K562 (cell line): ENCODE data around the gene LCP2. TPM values are rescaled to one million over a fixed set of nuclear protein-coding genes. Genes with fewer than 3 reads are reported as not detected.
A peak's percentile ranks its signal among the peaks of the same experiment; 100 is the strongest.

Experiments used
- ATAC-seq: fragments of 200-7000 bp; cut with Tn5 transposase; 3 replicates; pipeline ENCODE4 v1.9.1; 2020; ENCODE audit warnings: moderate library complexity
- BruUV-seq: library from RNA; stranded (reverse); fragments of 400-500 nt; replicated peaks from 2 replicates; lab custom pipeline; 2021; lab: Mats Ljungman, UMichigan
- CTCF ChIA-PET: fragments of 300-600 bp; formaldehyde crosslinking; extraction: SDS; loops from one replicate; lab custom pipeline; 2021; ENCODE audit warnings: low intra/inter-chr PET ratio; lab: Yijun Ruan, JAX
- POLR2A ChIA-PET: fragments of 300-600, 350-650 bp; sonication (Branson Sonifier 250); formaldehyde crosslinking; extraction: SDS; loops from one replicate; lab custom pipeline; 2021; ENCODE audit warnings: antibody characterized with exemption, inconsistent platforms; lab: Yijun Ruan, JAX
- DNase-seq, 4 experiments: peaks; one replicate each; pipeline versions ENCODE4 v3.0.0 to v3.0.0-alpha.2; 2011 to 2018; ENCODE audit warnings: low spot score in 3 of 4, mixed read lengths in 3 of 4; ENCODE audit errors: extremely low read depth in 1 of 4
- FAIRE-seq: peaks from 2 replicates; lab custom pipeline; 2011; peaks lifted over from hg19 to GRCh38; lab: Jason Lieb, UNC
- H2AFZ ChIP-seq: 2 replicates; pipeline ENCODE4 v1.6.0; 2011; ENCODE audit warnings: low read depth, low read length, control low read depth, inconsistent platforms
- H3K27ac ChIP-seq: fragments of 200-600 bp; 3 replicates; pipeline ENCODE4 v1.8.0; 2011; ENCODE audit warnings: low read depth, mild to moderate bottlenecking, control low read depth, inconsistent platforms, low read length, moderate library complexity, mixed read lengths; ENCODE audit errors: extremely low read depth
- H3K27me3 ChIP-seq, 2 experiments: fragments of 300-600 bp in 1 of 2; 2 replicates in 1 of 2; 3 replicates in 1 of 2; pipeline versions ENCODE4 v1.6.0 to v1.8.0; 2011; ENCODE audit warnings: inconsistent platforms in 2 of 2, low read length in 2 of 2, mild to moderate bottlenecking in 1 of 2, mixed read lengths in 1 of 2, moderate library complexity in 1 of 2; ENCODE audit not compliant: control insufficient read depth in 2 of 2, insufficient read depth in 2 of 2
- H3K36me3 ChIP-seq: fragments of 300-600 bp; 3 replicates; pipeline ENCODE4 v1.8.0; 2011; ENCODE audit warnings: mild to moderate bottlenecking, low read length, inconsistent platforms; ENCODE audit not compliant: control insufficient read depth, insufficient read depth
- H3K4me1 ChIP-seq, 2 experiments: fragments of 200-600 bp in 1 of 2; replicated peaks in 1 of 2; 2 replicates in 1 of 2; 3 replicates in 1 of 2; pipeline versions ENCODE4 v1.5.1 to v1.8.0; 2011; ENCODE audit warnings: inconsistent platforms in 2 of 2, low read length in 2 of 2, mild to moderate bottlenecking in 1 of 2, mixed read lengths in 1 of 2, moderate library complexity in 1 of 2; ENCODE audit not compliant: control insufficient read depth in 2 of 2, insufficient read depth in 2 of 2
- H3K4me2 ChIP-seq: 2 replicates; pipeline ENCODE4 v1.6.1; 2011; ENCODE audit warnings: low read length, control low read depth, inconsistent platforms, mixed read lengths; ENCODE audit not compliant: insufficient read depth
- H3K4me3 ChIP-seq: fragments of 200-600 bp; sonication (generic), shearing (Covaris generic); 2 replicates; pipeline ENCODE4 v1.5.1; 2016; ENCODE audit warnings: control low read depth, inconsistent platforms
- H3K79me2 ChIP-seq: fragments of 200-600 bp; 3 replicates; pipeline ENCODE4 v1.8.0; 2011; ENCODE audit warnings: low read length, inconsistent platforms; ENCODE audit not compliant: control insufficient read depth, insufficient read depth
- H3K9ac ChIP-seq, 2 experiments: 2 replicates each; pipeline versions ENCODE4 v1.6.0 to v1.6.1; 2011; ENCODE audit warnings: low read depth in 2 of 2, low read length in 2 of 2, control low read depth in 1 of 2, inconsistent platforms in 1 of 2, mild to moderate bottlenecking in 1 of 2, mixed read lengths in 1 of 2; ENCODE audit not compliant: insufficient read depth in 1 of 2
- H3K9me1 ChIP-seq: one replicate; pipeline ENCODE4 v1.6.0; 2011; ENCODE audit warnings: inconsistent platforms, mild to moderate bottlenecking, low read length, moderate library complexity; ENCODE audit not compliant: control insufficient read depth, insufficient read depth
- H3K9me3 ChIP-seq: replicated peaks from 2 replicates; pipeline ENCODE4 v1.5.1; 2011; ENCODE audit warnings: low read depth, low read length, inconsistent platforms; ENCODE audit not compliant: control insufficient read depth, insufficient read depth
- H4K20me1 ChIP-seq: replicated peaks from 2 replicates; pipeline ENCODE4 v1.6.1; 2011; ENCODE audit warnings: low read length, inconsistent platforms, mixed read lengths; ENCODE audit not compliant: control insufficient read depth, insufficient read depth
- ADNP ChIP-seq: fragments of 200-800 bp; sonication (Bioruptor generic); IDR thresholded peaks from 2 replicates; pipeline ENCODE4 v1.6.1; 2016; ENCODE audit warnings: missing genetic modification characterization, missing compliant biosample characterization
- CBX2 ChIP-seq: fragments of 200-600 bp; sonication (generic); IDR thresholded peaks from one replicate; pipeline ENCODE4 v1.6.1; 2012; ENCODE audit warnings: mild to moderate bottlenecking, low read length, inconsistent platforms; ENCODE audit not compliant: insufficient read depth, poor library complexity, severe bottlenecking
- CBX3 ChIP-seq, 2 experiments: IDR thresholded peaks; 1 replicate in 1 of 2; 2 replicates in 1 of 2; pipeline ENCODE4 v1.6.1; 2012; ENCODE audit warnings: inconsistent platforms in 2 of 2, low read length in 2 of 2, borderline replicate concordance in 1 of 2, control low read depth in 1 of 2
- CBX5 ChIP-seq: IDR thresholded peaks from 2 replicates; pipeline ENCODE4 v1.6.1; 2014; ENCODE audit warnings: low read depth, borderline replicate concordance
- HMG20A ChIP-seq: fragments of 450-650 bp; formaldehyde crosslinking; conservative IDR thresholded peaks from 2 replicates; pipeline ENCODE4 v1.4.0; 2020; ENCODE audit warnings: mild to moderate bottlenecking, mixed read lengths
- HOXB6 ChIP-seq: fragments of 250-450 bp; sonication (Bioruptor Pico); IDR thresholded peaks from 2 replicates; pipeline ENCODE4 v1.5.1; 2022; ENCODE audit warnings: mild to moderate bottlenecking, borderline replicate concordance
- MEF2A ChIP-seq: IDR thresholded peaks from 2 replicates; pipeline ENCODE4 v1.6.1; 2011; ENCODE audit warnings: low read depth, mild to moderate bottlenecking, low read length, moderate library complexity; ENCODE audit not compliant: control insufficient read depth
- NELFE ChIP-seq: IDR thresholded peaks from 2 replicates; pipeline ENCODE4 v1.6.1; 2011; ENCODE audit warnings: mild to moderate bottlenecking; ENCODE audit not compliant: insufficient read depth, insufficient read length
- TFAP4 ChIP-seq: sonication (generic); formaldehyde crosslinking; IDR thresholded peaks from 2 replicates; pipeline ENCODE4 v1.8.0; 2022; ENCODE audit warnings: missing genetic modification reagents, mild to moderate bottlenecking, moderate library complexity, borderline replicate concordance
- TRIM24 ChIP-seq, 2 experiments: fragments of 450-650 bp; IDR thresholded peaks; 2 replicates each; pipeline ENCODE4 v1.6.1; 2016
- TRIM28 ChIP-seq: fragments of 450-650 bp; IDR thresholded peaks from 2 replicates; pipeline ENCODE4 v1.6.1; 2017
- ZFP36 ChIP-seq: fragments of 150-350 bp; IDR thresholded peaks from 2 replicates; pipeline ENCODE4 v1.6.1; 2018; ENCODE audit warnings: low read length, low read depth; ENCODE audit not compliant: partially characterized antibody
- ZNF445 ChIP-seq: fragments of 250-450 bp; sonication (Bioruptor Pico); IDR thresholded peaks from 2 replicates; pipeline ENCODE4 v1.4.0; 2020; ENCODE audit warnings: low read depth, mild to moderate bottlenecking, moderate library complexity
- ZNF589 ChIP-seq: fragments of 200-800 bp; sonication (Bioruptor generic); IDR thresholded peaks from 2 replicates; pipeline ENCODE4 v1.6.1; 2016; ENCODE audit warnings: low read depth, missing genetic modification characterization, missing compliant biosample characterization
- WGBS: fragments of 100-300 bp; shearing (Covaris generic); methylation state at CpG from one replicate; pipeline ENCODE4 v1.1.6; 2016; ENCODE audit warnings: low coverage, mixed read lengths; ENCODE audit not compliant: insufficient coverage; ENCODE audit errors: missing lambda C conversion rate; 5-methylcytosine and 5-hydroxymethylcytosine counted together
- in situ Hi-C: fragments of 300-500 bp; cut with MboI; formaldehyde crosslinking; loops from 4 replicates; pipeline ENCODE4 v1.15.0; 2018; ENCODE audit warnings: inconsistent platforms, mixed read lengths
- intact Hi-C: fragments of 100-400 bp; cut with micrococcal nuclease; formaldehyde crosslinking; loops from 2 replicates; pipeline ENCODE4 v1.14.2; 2022
- polyA plus RNA-seq, 8 experiments: library from polyadenylated mRNA; depleted of rRNA in 4 of 8; stranded (reverse) in 5 of 8; unstranded in 3 of 8; fragments of >200 nt; fragmentation: Nextera tagmentation in 2 of 8; fragmentation: Illumina TruSeq in 1 of 8; extraction: Ambion mirVana in 2 of 8; extraction: Trizol in 1 of 8; gene quantifications; 2 replicates each; pipeline versions ENCODE4 v1.2.1 to v1.2.3, GENCODE V29; 2011 to 2014; ENCODE audit warnings: inconsistent platforms in 1 of 8, missing spikeins in 1 of 8
- total RNA-seq, 7 experiments: library from RNA; depleted of rRNA in 6 of 7; stranded (reverse); fragments of >200 nt in 6 of 7; fragmentation: Illumina TruSeq in 2 of 7; extraction: Trizol in 2 of 7; gene quantifications; 2 replicates each; pipeline versions ENCODE4 v1.2.1 to v1.2.3, GENCODE V29; 2011 to 2021; ENCODE audit warnings: low replicate concordance in 1 of 7
- TF ChIP-seq, protein P1 (sequence below): fragments of 250-450 bp; sonication (Bioruptor Pico); IDR thresholded peaks from 2 replicates; pipeline ENCODE4 v1.5.0; 2020; ENCODE audit warnings: mild to moderate bottlenecking
- TF ChIP-seq, protein P2 (sequence below): fragments of 250-450 bp; sonication (Bioruptor Pico); IDR thresholded peaks from 2 replicates; pipeline ENCODE4 v1.5.0; 2021
- TF ChIP-seq, protein P3 (sequence below), 2 experiments: fragments of 450-650 bp; conservative IDR thresholded peaks; 2 replicates each; pipeline ENCODE4 v1.6.1; 2017; ENCODE audit warnings: mild to moderate bottlenecking in 2 of 2, moderate library complexity in 2 of 2

Gene LCP2
- total and polyA plus RNA-seq, 9 of the 15 experiments (the other 6 are each of a cell fraction or from before 2014, with no cell fraction given): 4.0 to 31.3 (median 14.6) TPM

DNA sequence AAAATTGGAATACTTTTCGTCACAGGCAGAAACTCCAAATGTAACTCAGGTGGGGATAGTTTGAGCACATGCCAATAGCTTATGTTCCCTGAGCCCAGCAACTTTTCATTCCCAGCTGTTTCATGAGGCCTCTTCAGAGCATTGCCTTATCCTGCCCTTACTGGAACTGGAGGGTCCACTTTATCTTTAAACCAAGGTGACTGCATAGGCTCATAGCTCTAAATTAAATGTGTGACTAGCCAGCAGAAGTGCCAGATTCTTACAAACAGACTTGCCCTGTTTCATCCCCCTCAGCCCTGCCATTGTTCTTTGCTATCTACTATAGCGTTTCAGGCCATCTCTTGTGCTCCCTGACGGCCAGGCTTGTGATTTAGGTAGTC, 8.1 kb upstream of the LCP2 start (continued):
- TF ChIP-seq, protein P1, sequence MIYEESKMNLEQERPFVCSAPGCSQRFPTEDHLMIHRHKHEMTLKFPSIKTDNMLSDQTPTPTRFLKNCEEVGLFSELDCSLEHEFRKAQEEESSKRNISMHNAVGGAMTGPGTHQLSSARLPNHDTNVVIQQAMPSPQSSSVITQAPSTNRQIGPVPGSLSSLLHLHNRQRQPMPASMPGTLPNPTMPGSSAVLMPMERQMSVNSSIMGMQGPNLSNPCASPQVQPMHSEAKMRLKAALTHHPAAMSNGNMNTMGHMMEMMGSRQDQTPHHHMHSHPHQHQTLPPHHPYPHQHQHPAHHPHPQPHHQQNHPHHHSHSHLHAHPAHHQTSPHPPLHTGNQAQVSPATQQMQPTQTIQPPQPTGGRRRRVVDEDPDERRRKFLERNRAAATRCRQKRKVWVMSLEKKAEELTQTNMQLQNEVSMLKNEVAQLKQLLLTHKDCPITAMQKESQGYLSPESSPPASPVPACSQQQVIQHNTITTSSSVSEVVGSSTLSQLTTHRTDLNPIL (CRISPR knock-in tag): no peak
- TF ChIP-seq MEF2A: no peak
- no peak for TF ChIP-seq NELFE
- TF ChIP-seq TRIM28: no peak

GRCh38 chr5:170305016-170305645, 7.6 kb upstream of the LCP2 start:
- in situ Hi-C loops: no loop called here
- Histone ChIP-seq H4K20me1 (no peaks in the 10 kb centered on the region), H2AFZ (peak overlapping the region; percentile 76), H3K27me3 (no peaks in the 10 kb centered on the region), H3K9ac (0 out of 4 replicates have a peak overlapping the region, but pooled peaks of 1 of the 2 experiments have one; percentile 46), H3K9me1 (no peaks in the 10 kb centered on the region), H3K4me3 (no peak overlapping the region), H3K27ac (peak overlapping the region; percentile 65; the same call in 1 of the 3 replicates), H3K9me3 (no peaks in the 10 kb centered on the region), H3K4me1 (peaks cover 10 to 63% of the 10 kb centered on the region in 2 experiments), H3K4me2 (no peak overlapping the region), H3K36me3 (no peaks in the 10 kb centered on the region), H3K79me2 (no peaks in the 10 kb centered on the region)
- BruUV-seq: no TSS peak
- POLR2A ChIA-PET: no interaction called here
- WGBS: 68% methylated on average over 13 of the region's 13 CpGs
- FAIRE-seq (no peak), ATAC-seq (no peak), DNase-seq (no peak)
- CTCF ChIA-PET: no interaction called here
- intact Hi-C loops: no loop called here
- TF ChIP-seq TRIM24 (IDR thresholded peaks at IDR 0.05): peak in 1 of 2 experiments; percentile 50; a peak in 1 of 4 replicates
- TF ChIP-seq ZFP36: no peak
- no peak for TF ChIP-seq HMG20A (CRISPR knock-in tag)
- TF ChIP-seq CBX5: peak; percentile 86
- TF ChIP-seq, protein P2, sequence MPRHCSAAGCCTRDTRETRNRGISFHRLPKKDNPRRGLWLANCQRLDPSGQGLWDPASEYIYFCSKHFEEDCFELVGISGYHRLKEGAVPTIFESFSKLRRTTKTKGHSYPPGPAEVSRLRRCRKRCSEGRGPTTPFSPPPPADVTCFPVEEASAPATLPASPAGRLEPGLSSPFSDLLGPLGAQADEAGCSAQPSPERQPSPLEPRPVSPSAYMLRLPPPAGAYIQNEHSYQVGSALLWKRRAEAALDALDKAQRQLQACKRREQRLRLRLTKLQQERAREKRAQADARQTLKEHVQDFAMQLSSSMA (CRISPR knock-in tag): no peak
- TF ChIP-seq ADNP (tag): peak; percentile 16; the same call in 1 of the 2 replicates
- no peak for TF ChIP-seq HOXB6 (CRISPR knock-in tag)
- peak; percentile 34; the same call in 1 of the 2 replicates for TF ChIP-seq ZNF445 (CRISPR knock-in tag)
- TF ChIP-seq ZNF589 (CRISPR knock-in tag): no peak
- no peak for TF ChIP-seq TFAP4 (CRISPR knock-in tag)
- TF ChIP-seq CBX3 (IDR thresholded peaks at IDR 0.05; ENCODE audit: borderline replicate concordance in 1 of 2, low read length in 2 of 2): peak in 1 of 2 experiments; percentile 89; a peak in 2 of 3 replicates
- TF ChIP-seq CBX2: no peak
- TF ChIP-seq, protein P3, sequence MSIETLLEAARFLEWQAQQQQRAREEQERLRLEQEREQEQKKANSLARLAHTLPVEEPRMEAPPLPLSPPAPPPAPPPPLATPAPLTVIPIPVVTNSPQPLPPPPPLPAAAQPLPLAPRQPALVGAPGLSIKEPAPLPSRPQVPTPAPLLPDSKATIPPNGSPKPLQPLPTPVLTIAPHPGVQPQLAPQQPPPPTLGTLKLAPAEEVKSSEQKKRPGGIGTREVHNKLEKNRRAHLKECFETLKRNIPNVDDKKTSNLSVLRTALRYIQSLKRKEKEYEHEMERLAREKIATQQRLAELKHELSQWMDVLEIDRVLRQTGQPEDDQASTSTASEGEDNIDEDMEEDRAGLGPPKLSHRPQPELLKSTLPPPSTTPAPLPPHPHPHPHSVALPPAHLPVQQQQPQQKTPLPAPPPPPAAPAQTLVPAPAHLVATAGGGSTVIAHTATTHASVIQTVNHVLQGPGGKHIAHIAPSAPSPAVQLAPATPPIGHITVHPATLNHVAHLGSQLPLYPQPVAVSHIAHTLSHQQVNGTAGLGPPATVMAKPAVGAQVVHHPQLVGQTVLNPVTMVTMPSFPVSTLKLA (conservative IDR thresholded peaks at IDR 0.05): no peak
